ENCODE results near the gene ULBP3. TPM values are rescaled to one million over a fixed set of nuclear protein-coding genes. Genes with fewer than 3 reads are reported as not detected.
A peak's percentile ranks its signal among the peaks of the same experiment; 100 is the strongest.

ULBP3 gene
- total RNA-seq, 1 donor from 2014 or later: 3.3 TPM

GRCh38 chr6:150072201-150072600 lies 3.3 kb upstream of the ULBP3 start:
- Mint-ChIP-seq H3K9me3 (ENCODE audit: unreplicated experiment) (no peaks in the 10 kb centered on the region), H3K36me3 (ENCODE audit: unreplicated experiment) (no peaks in the 10 kb centered on the region), H3K27me3 (ENCODE audit: unreplicated experiment) (peaks cover 9% of the 10 kb centered on the region), H3K27ac (ENCODE audit: unreplicated experiment) (no peak overlapping the region), H3K4me1 (ENCODE audit: unreplicated experiment) (peaks cover 7% of the 10 kb centered on the region), H3K4me3 (ENCODE audit: unreplicated experiment) (no peak overlapping the region)
- DNase-seq (ENCODE audit: extremely low spot score, unreplicated experiment): no peak
- TF ChIP-seq CTCF (IDR thresholded peaks at IDR 0.05): no peak

- TF ChIP-seq CTCF (IDR thresholded peaks at IDR 0.05): no peak
- Mint-ChIP-seq H3K4me1 (ENCODE audit: unreplicated experiment) (peaks cover 7% of the 10 kb centered on the region), H3K27me3 (ENCODE audit: unreplicated experiment) (peaks cover 5% of the 10 kb centered on the region), H3K36me3 (ENCODE audit: unreplicated experiment) (no peaks in the 10 kb centered on the region), H3K4me3 (ENCODE audit: unreplicated experiment) (no peak overlapping the region), H3K9me3 (ENCODE audit: unreplicated experiment) (no peaks in the 10 kb centered on the region), H3K27ac (ENCODE audit: unreplicated experiment) (no peak overlapping the region)
- no peak for DNase-seq (ENCODE audit: extremely low spot score, unreplicated experiment)
Measured at GRCh38 chr6:150070236-150070818, 1.4 kb upstream of the ULBP3 start.

- Mint-ChIP-seq H3K9me3 (ENCODE audit: unreplicated experiment) (no peaks in the 10 kb centered on the region), H3K4me1 (ENCODE audit: unreplicated experiment) (peaks cover 7% of the 10 kb centered on the region), H3K36me3 (ENCODE audit: unreplicated experiment) (no peaks in the 10 kb centered on the region), H3K27ac (ENCODE audit: unreplicated experiment) (no peak overlapping the region), H3K27me3 (ENCODE audit: unreplicated experiment) (peaks cover 5% of the 10 kb centered on the region), H3K4me3 (ENCODE audit: unreplicated experiment) (no peak overlapping the region)
- no peak for DNase-seq (ENCODE audit: extremely low spot score, unreplicated experiment)
- no peak for TF ChIP-seq CTCF (IDR thresholded peaks at IDR 0.05)
Measured at GRCh38 chr6:150069706-150070105, 785 bp upstream of the ULBP3 start.

GRCh38 chr6:150068151-150068550 lies 770 bp downstream of the ULBP3 start:
- H3K4me3 Mint-ChIP-seq (ENCODE audit: unreplicated experiment): peak overlapping the region; percentile 80
- no peaks in the 10 kb centered on the region for H3K9me3 Mint-ChIP-seq (ENCODE audit: unreplicated experiment)
- TF ChIP-seq CTCF (IDR thresholded peaks at IDR 0.05): no peak
- no peaks in the 10 kb centered on the region for H3K27me3 Mint-ChIP-seq (ENCODE audit: unreplicated experiment)
- H3K36me3 Mint-ChIP-seq (ENCODE audit: unreplicated experiment): peaks cover 6% of the 10 kb centered on the region
- H3K27ac Mint-ChIP-seq (ENCODE audit: unreplicated experiment): no peak overlapping the region
- DNase-seq (ENCODE audit: extremely low spot score, unreplicated experiment): no peak
- H3K4me1 Mint-ChIP-seq (ENCODE audit: unreplicated experiment): peaks cover 7% of the 10 kb centered on the region

- Mint-ChIP-seq H3K36me3 (ENCODE audit: unreplicated experiment) (peaks cover 8% of the 10 kb centered on the region), H3K4me3 (ENCODE audit: unreplicated experiment) (no peak overlapping the region), H3K27me3 (ENCODE audit: unreplicated experiment) (no peaks in the 10 kb centered on the region), H3K27ac (ENCODE audit: unreplicated experiment) (no peak overlapping the region), H3K9me3 (ENCODE audit: unreplicated experiment) (no peaks in the 10 kb centered on the region), H3K4me1 (ENCODE audit: unreplicated experiment) (peaks cover 4% of the 10 kb centered on the region)
- no peak for TF ChIP-seq CTCF (IDR thresholded peaks at IDR 0.05)
- DNase-seq (ENCODE audit: extremely low spot score, unreplicated experiment): no peak
Measured at GRCh38 chr6:150065083-150065482, 3.8 kb downstream of the ULBP3 start.

Data from osteocyte (in vitro differentiated cells).